Endometrial microvascular endothelial cells (primary cell): Measurements from ENCODE around the gene HEPH. TPM values are rescaled to one million over a fixed set of nuclear protein-coding genes. Genes with fewer than 3 reads are reported as not detected.
"Not testable (repeated sequence)": the region's sequence is repeated elsewhere in the genome, so short reads cannot be mapped to it uniquely, and the experiment has no call there.

Source experiments
- in situ Hi-C: cut with HindIII; loops from 2 replicates; pipeline ENCODE4 v1.10.0; 2017; ENCODE audit warnings: low sequenced_read_pairs, low pct_unique_long_range_greater_than_20kb; ENCODE audit errors: inconsistent ontology term
- total RNA-seq: library from RNA; depleted of rRNA; stranded (reverse); fragments of >200 nt; gene quantifications from one replicate; pipeline ENCODE4 v1.2.3, GENCODE V29; 2015; ENCODE audit errors: inconsistent ontology term

Gene HEPH
- total RNA-seq, result 0.09 TPM

- in situ Hi-C loops, result no loop called here
Observed at GRCh38 chrX:66163849-66164411, at the start of gene HEPH. HEPH (plus strand) TSS chrX:66164247; CDS start chrX:66170571, 6,324 bp downstream.

- in situ Hi-C loops, result not testable (repeated sequence)
Observed at GRCh38 chrX:66118722-66119121, 45.3 kb upstream of the HEPH start.

- in situ Hi-C loops, result not testable (repeated sequence)
Observed at GRCh38 chrX:66121354-66121753, 42.7 kb upstream of the HEPH start.

GRCh38 chrX:66126662-66127061 is 37.4 kb upstream of the HEPH start:
- in situ Hi-C loops, result no loop called here

GRCh38 chrX:66130469-66130868 is 33.6 kb upstream of the HEPH start:
- in situ Hi-C loops, result no loop called here

- in situ Hi-C loops, result not testable (repeated sequence)
Observed at GRCh38 chrX:66135284-66135683, 28.8 kb upstream of the HEPH start.

GRCh38 chrX:66142351-66142750 is 21.7 kb upstream of the HEPH start:
- in situ Hi-C loops, result no loop called here

GRCh38 chrX:66144258-66144657 is 19.8 kb upstream of the HEPH start:
- in situ Hi-C loops, result no loop called here

GRCh38 chrX:66149519-66149918 is 14.5 kb upstream of the HEPH start:
- in situ Hi-C loops, result no loop called here

GRCh38 chrX:66150163-66150562 is 13.9 kb upstream of the HEPH start:
- in situ Hi-C loops, result no loop called here

GRCh38 chrX:66162331-66162822 is 1.7 kb upstream of the HEPH start:
- in situ Hi-C loops, result no loop called here

GRCh38 chrX:66163447-66163846 is 600 bp upstream of the HEPH start:
- in situ Hi-C loops, result no loop called here

GRCh38 chrX:66164470-66164869 is 423 bp downstream of the HEPH start:
- in situ Hi-C loops, result no loop called here

- in situ Hi-C loops, result no loop called here
Observed at GRCh38 chrX:66164931-66165330, 884 bp downstream of the HEPH start.

GRCh38 chrX:66166671-66167070 is 2.6 kb downstream of the HEPH start:
- in situ Hi-C loops, result no loop called here

GRCh38 chrX:66167431-66167830 is 3.4 kb downstream of the HEPH start:
- in situ Hi-C loops, result no loop called here

- in situ Hi-C loops, result no loop called here
Observed at GRCh38 chrX:66176134-66176533, 12.1 kb downstream of the HEPH start.

GRCh38 chrX:66191563-66191962 is 27.5 kb downstream of the HEPH start:
- in situ Hi-C loops, result no loop called here

- in situ Hi-C loops, result no loop called here
Observed at GRCh38 chrX:66193821-66194220, 29.8 kb downstream of the HEPH start.

- in situ Hi-C loops, result no loop called here
Observed at GRCh38 chrX:66200050-66200664, 36.1 kb downstream of the HEPH start.
